Activated CD4-positive, alpha-beta T cell treated with anti-CD3 and anti-CD28 coated beads, Interleukin-2, Interleukin-6, amounts not matched to agents 100 ng/mL and 50 ng/mL, durations not matched to agents 16 hours and 8 hours (primary cell): Measurements from ENCODE around the gene CFAP70.

ENCODE experiments used
- DNase-seq: peaks from one replicate; pipeline ENCODE4 v3.0.0-alpha.2; 2020

Gene CFAP70

GRCh38 chr10:73251683-73252444 is 106.8 kb downstream of the CFAP70 start:
- peak; percentile 24 for DNase-seq

- no peak for DNase-seq
Measured at GRCh38 chr10:73248259-73248724, 110.4 kb downstream of the CFAP70 start.

DNA sequence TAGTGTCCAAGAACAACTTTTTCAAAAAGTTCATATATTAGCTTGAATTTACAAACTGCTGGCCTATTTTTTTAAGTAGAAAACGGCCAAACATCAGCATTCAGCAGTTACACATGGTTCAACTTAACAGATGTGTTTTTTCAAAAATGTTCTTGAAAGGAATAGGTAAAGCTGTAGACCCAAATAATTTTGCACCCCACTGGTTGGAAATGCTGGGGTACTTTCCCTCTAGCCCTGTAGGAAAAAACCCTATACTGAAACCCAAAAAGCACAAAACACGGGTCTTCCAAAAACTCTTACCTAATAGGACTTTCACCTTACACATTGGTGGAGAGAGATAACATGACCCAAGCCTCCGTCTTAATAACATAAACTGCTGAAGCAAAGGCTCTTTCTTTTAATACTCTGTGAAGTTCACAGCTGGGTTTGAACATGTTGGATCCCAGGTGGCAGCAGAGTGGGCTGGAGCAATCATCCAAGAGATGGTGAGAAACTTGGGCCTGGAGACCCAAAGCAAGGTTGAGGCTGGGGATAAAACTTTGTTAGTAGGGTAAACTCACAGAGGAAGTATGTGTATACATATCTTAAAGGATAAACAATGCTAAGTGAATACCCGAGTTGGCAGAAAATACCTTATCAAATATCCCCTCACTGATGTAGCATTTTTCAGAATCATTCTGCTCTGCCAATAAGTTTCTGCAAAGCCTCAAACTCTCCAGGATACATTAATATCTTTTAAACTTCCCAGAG is 111.0 kb downstream of the CFAP70 start:
- peak; percentile 9 for DNase-seq

DNA sequence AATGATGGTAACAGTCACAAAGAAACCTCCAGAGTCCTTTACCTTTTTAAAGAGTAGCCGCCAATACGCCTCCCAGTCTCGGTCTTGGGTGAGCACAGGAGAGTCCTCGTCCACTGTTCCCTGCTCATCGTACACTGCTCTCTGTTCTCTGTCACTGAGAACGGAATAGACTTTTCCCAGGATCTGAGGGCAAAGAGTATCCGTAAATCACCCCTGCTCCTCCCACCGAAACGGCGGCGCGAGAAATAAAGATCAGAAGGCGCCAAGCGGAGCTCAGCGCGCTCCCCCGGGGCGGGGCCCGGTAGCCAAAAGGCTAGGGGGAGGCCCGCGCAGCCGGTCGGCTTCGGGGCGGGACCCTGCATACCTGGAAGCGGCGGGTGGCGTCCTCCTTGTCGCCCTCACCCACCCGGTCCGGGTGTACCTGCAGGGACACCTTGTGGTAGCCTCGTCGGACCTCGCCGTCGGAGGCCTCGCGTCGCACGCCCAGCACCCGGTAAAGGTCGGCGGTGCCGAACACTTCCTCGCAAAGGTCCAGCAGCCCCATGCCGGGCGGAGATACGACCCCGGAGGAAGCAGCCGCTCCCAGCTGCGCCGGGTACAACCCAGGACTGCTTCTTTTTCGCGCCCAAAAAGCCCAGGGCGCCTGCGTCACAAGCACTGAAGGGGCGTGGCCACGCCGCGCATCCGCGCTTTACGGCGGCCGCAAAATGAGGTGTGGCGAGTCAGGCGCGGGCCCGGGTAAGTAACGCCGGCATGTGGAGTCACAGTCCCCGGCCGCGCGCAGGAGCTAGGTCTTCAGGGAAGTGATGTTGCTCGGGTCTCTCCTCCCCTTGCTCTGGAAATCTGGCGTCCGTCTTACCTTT is 111.8 kb downstream of the CFAP70 start, which contains the start of gene DNAJC9:
DNAJC9 (minus strand) TSS at position 610 of the 863 bp plus-strand sequence; CDS start at position 544, 66 bp downstream.
- DNase-seq = peak; percentile 99

DNA sequence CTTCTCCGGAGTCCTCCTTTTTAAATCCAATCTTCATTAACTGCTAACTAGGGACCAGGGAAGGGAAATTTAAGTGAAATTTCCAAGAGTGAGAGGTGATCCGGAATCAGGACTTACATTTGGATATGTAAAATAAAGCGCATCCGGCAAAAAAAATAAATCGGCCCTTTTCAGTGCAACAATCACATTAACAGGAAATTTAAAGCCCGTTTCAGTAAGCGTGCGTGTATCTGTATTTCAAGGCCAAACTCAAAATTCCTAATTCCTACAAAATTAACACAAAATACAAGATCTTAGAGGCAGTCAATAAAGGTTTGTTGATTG is 112.4 kb downstream of the CFAP70 start:
- DNase-seq = no peak

DNA sequence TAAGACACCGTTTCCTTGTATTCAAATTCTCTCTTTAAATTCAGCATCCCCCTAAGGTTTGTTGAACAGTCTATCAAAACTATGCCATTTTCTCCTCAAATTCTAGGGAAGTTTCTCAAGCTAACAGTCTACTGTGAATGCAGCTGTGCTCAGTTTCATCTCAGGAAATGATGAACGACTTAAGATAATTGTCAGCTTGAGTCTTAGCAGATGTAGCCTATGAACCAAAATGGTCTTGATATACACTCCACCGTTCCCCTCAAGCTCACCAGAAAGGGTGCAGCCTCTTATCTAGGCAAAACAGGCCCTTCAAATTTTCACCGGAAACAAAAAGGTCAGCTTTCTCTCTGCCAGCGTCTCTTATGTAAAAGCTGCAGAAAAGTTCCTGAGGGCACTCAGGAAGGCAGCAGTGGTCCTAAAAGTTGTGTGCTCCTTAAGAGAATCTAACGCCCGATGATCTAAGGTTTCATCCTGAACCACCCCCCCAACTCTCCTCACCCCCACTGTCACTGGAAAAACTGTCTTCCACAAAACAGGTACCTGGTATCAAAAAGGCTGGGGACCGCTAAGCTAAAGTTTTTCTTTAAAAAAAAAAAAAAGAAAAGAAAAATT is 113.7 kb downstream of the CFAP70 start:
- DNase-seq = peak; percentile 18

- DNase-seq = no peak
Measured at GRCh38 chr10:73239908-73240307, 118.8 kb downstream of the CFAP70 start.

- DNase-seq = no peak
Measured at GRCh38 chr10:73238990-73239566, 119.6 kb downstream of the CFAP70 start.

DNA sequence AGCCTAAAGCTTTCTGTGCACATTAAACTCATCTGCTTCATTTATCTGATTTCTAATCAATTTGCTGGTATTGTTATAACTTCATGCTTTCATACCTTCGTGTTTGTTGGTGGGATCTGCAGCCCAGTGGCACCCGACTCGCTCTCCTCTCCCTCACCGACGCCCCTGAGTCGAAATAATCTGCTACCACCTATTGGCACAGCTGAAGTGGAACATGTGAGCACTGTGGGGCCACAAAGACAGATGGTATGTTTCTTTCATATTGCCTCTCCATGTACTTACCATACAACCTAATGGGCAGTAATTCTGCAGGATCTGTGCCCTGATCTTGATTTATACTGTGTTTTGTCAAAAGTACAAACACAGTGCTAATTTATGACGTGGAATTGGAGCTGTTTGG is 124.0 kb downstream of the CFAP70 start:
- DNase-seq = no peak

GRCh38 chr10:73233883-73234282 is 124.8 kb downstream of the CFAP70 start:
- no peak for DNase-seq

- no peak for DNase-seq
Measured at GRCh38 chr10:73232887-73233286, 125.8 kb downstream of the CFAP70 start.

- DNase-seq = no peak
Measured at GRCh38 chr10:73229567-73229966, 129.1 kb downstream of the CFAP70 start.

DNA sequence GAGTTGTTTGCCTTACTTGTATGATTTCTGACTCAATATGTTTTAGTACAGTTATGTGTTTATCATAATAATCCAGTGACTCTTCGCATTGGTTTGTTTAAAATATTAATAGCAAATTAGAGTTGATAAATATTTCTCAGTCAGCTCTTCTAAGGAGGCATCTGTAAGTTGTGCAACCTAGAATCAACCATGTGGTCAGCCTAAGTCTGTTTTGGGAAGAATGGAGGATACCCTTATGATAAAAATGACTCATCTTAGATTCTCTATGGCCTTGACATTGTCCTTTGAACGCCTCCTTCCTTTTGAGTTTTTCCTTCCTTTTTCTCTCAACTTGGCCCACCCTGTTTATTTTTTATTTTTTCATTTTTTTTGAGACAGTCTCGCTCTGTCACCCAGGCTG is 130.4 kb downstream of the CFAP70 start:
- no peak for DNase-seq

GRCh38 chr10:73226663-73227062 is 132.0 kb downstream of the CFAP70 start:
- DNase-seq = no peak

- DNase-seq = no peak
Measured at GRCh38 chr10:73225518-73225917, 133.1 kb downstream of the CFAP70 start.

DNA sequence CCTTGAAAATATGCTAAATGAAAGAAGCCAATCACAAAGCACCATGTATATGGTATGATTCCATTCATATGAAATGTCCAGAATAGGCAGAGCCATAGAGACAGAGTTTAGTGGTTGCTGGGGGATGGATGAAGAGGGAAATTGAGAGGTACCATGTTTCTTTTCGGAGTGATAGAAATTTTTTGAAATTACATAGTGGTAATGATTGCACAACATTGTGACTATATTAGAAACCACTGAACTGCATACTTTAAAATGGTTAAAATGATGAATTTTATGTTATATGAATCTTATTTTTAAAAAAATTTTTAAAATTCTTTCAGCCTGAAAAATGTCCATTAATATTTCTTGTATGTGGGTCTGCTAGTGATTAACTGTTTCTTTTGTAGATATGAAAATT is 137.7 kb downstream of the CFAP70 start:
- no peak for DNase-seq

DNA sequence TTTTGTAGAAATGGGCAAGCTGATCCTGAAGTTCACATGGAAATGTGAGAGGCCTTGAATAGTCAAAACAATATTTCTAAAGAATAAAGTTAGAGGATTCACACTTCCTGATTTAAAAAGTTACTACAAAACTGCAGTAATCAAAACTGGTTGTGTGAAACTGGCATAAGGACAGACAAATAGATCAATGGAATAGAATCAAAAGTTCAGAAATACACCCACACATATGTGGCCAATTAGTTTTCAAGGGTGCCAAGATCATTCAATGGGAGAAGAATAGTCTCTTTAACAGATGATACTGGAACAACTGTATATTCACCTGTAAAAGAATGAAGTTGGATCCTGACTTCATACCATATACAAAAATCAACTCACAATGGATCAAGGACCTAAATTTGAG is 139.3 kb downstream of the CFAP70 start:
- DNase-seq = no peak

DNA sequence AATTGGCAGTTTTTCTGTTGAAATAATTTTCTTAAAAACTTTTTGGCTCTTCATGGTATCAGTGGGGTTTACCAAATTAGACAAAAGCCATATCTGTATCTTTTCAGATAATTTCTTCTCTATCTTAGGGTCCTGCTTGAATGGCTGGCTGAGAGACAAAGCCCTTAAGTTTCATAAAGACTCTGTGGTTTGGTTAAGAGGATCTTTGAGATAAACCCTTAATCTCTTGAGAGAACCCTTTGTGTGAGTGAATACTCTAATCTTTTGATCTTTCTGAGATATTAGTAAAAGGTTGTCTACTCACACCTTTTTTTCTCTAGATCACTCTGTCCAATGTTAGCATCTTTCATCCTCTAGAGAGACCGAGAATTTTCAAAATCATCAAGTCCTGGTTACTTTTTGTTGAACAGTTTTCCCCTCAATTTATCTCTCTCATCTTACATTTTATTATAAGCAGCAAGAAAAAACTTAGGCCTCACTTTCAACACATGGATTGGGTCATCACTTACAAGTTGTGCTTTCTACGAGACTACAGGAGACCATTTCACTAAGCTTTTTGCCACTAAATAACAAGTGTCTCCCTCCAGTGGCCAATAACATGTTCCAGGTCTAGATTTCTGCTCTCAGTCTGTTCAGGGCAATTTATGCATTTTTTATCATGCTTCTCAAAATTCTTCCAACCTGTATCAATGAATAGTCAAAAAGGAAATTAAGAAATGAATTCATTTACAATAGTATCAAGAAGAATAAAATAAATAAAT is 140.1 kb downstream of the CFAP70 start:
- no peak for DNase-seq

- no peak for DNase-seq
Measured at GRCh38 chr10:73217628-73218027, 141.0 kb downstream of the CFAP70 start.

GRCh38 chr10:73215749-73216148 is 142.9 kb downstream of the CFAP70 start:
- no peak for DNase-seq

DNA sequence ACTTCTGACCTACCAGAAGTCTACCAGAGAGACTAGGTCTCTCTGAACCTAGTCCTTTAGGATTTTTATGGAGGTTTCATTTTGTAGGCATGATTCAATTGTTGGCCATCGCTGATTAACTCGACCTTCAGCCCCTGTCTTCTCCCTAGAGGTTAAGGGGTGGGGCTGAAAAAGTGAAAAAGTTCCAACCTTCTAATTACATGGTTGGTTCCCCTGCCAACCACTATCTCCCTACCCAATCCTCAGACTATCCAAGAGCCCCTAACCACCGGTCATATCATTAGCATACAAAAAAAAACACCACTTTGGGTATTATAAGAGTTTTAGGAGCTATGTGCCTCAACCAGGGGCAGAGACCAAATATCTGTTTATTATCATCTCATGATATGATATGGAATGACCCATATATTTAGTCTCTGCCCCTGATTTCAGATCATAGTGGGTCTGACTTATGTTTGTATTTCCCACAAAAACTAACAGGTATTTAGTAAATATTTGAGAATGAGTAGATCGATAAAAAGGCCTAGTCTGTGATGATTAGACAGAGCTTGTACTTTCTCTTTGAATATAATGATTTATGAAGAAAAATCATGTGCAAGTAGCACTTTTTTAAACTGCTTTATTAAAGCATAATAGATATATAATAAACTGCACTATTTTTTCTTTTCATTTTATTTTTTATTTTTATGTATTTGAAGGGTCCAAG is 147.4 kb downstream of the CFAP70 start:
- no peak for DNase-seq
